Duodenal mucosa (tissue), 2 donors: ENCODE measurements around the gene NLGN1.

ENCODE experiments used
- H3K27ac ChIP-seq: one replicate; pipeline ENCODE4 v1.7.0; 2013; ENCODE audit warnings: low read depth, low read length
- H3K27me3 ChIP-seq, 2 donors: one replicate each; pipeline ENCODE4 v1.7.0; 2013; ENCODE audit warnings: low read length in 2 of 2, control low read depth in 1 of 2; ENCODE audit not compliant: insufficient read depth in 2 of 2, control insufficient read depth in 1 of 2
- H3K36me3 ChIP-seq, 2 donors: one replicate each; pipeline ENCODE4 v1.7.0; 2013; ENCODE audit warnings: low read length in 2 of 2, control low read depth in 1 of 2; ENCODE audit not compliant: insufficient read depth in 2 of 2, control insufficient read depth in 1 of 2
- H3K4me1 ChIP-seq, 2 donors: one replicate each; pipeline ENCODE4 v1.7.0; 2013; ENCODE audit warnings: low read length in 2 of 2, control low read depth in 1 of 2; ENCODE audit not compliant: insufficient read depth in 2 of 2, control insufficient read depth in 1 of 2
- H3K4me3 ChIP-seq, 2 donors: one replicate each; pipeline ENCODE4 v1.7.0; 2013; ENCODE audit warnings: low read length in 2 of 2, low read depth in 1 of 2
- H3K9ac ChIP-seq, 2 donors: one replicate each; pipeline ENCODE4 v1.7.0; 2013; ENCODE audit warnings: low read length in 2 of 2, low read depth in 1 of 2
- H3K9me3 ChIP-seq, 2 donors: one replicate each; pipeline ENCODE4 v1.7.0; 2013; ENCODE audit warnings: low read length in 2 of 2, control low read depth in 1 of 2; ENCODE audit not compliant: control insufficient read depth in 1 of 2

The NLGN1 gene

DNA sequence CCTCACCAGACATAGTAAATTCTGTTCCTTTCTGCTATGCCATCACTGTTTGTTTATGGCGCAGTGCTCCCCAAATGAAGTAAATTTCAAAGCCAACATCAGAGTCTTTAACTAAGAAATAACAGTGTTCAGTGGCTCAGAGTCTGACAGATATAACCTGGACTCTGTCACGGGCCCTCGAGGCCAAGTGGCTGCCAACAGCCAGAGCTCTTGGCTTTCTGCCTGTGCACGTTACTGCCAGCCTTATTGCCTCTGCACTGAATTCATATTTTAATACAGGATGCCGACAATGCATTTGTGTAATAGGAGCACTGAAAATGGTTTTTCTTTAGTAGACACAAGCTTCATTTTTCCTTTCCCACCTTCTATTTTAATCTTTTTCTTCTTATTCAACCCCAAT is 219.9 kb downstream of the NLGN1 start:
- Histone ChIP-seq H3K36me3 (no peaks in the 10 kb centered on the region), H3K4me1 (no peaks in the 10 kb centered on the region), H3K27me3 (no peaks in the 10 kb centered on the region), H3K27ac (no peak overlapping the region), H3K9me3 (no peaks in the 10 kb centered on the region), H3K4me3 (no peak overlapping the region), H3K9ac (no peak overlapping the region)

- H3K9ac ChIP-seq: no peak overlapping the region
- H3K27me3 ChIP-seq: no peaks in the 10 kb centered on the region
- H3K36me3 ChIP-seq: no peaks in the 10 kb centered on the region
- no peaks in the 10 kb centered on the region for H3K9me3 ChIP-seq
- no peaks in the 10 kb centered on the region for H3K4me1 ChIP-seq
- H3K27ac ChIP-seq: no peak overlapping the region
- no peak overlapping the region for H3K4me3 ChIP-seq
These were observed 220.6 kb downstream of the NLGN1 start for GRCh38 chr3:173618148-173618547.

DNA sequence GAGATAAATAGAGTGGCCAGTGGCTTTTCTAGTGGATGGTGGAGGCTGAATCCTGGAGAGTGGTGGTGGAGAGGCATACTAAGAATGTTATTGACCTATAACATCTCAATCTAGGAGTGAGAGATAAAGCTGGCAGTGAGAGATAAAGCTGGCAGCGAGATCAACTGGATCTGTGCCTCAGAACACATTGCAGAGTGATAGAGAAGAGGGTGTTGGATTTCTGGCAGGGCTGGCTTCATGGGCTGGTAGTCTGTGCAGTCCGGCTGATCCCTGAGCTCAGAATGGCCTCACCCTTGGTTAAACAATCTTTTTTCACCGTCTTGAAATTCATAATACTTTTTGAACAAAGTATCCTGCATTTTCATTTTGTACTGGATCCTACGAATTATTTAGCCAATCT is 221.2 kb downstream of the NLGN1 start:
- no peak overlapping the region for H3K27ac ChIP-seq
- no peaks in the 10 kb centered on the region for H3K4me1 ChIP-seq
- no peak overlapping the region for H3K9ac ChIP-seq
- no peak overlapping the region for H3K4me3 ChIP-seq
- H3K9me3 ChIP-seq: no peaks in the 10 kb centered on the region
- H3K36me3 ChIP-seq: no peaks in the 10 kb centered on the region
- H3K27me3 ChIP-seq: no peaks in the 10 kb centered on the region

DNA sequence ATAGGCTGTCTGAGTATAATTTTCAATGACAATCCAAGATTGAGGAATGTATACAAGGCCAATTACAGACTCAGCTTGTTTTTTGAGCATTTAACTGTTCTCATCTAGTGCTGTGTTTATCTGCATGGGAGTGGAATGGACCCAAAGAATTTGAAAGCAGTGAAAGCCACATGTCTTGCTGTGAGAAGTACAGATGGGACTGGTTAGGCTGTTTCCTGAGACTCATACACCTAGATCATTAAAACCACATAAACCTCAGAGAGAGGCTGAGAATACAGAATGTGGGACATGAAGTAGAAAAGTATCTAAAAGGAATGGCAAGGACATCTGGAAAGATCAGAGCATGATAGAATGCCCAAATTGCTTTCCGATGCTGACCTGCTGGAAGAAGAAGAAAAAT is 224.6 kb downstream of the NLGN1 start:
- Histone ChIP-seq H3K4me1 (no peaks in the 10 kb centered on the region), H3K27me3 (no peaks in the 10 kb centered on the region), H3K27ac (no peak overlapping the region), H3K9ac (no peak overlapping the region), H3K4me3 (no peak overlapping the region), H3K9me3 (no peaks in the 10 kb centered on the region), H3K36me3 (no peaks in the 10 kb centered on the region)

DNA sequence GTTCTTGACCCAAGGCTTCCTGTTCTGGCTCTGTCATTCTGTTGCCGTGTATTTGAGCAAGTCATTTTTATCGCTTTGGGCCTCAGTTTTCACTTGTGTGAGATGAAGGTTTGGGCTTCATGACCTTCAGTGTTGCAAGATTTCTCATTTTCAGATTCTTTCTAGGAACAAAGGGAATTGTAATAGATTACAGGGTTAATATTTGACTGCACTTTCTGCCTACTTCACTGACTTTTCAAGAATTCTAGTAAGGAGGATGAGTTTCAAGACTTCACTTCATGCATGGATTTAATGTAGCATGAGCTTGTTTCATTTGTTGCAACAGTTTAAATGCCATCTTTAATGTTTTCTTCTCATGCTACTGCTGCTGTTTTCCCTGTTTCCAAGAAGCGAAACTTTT is 226.5 kb downstream of the NLGN1 start:
- Histone ChIP-seq H3K4me3 (no peak overlapping the region), H3K9ac (no peak overlapping the region), H3K36me3 (no peaks in the 10 kb centered on the region), H3K27me3 (no peaks in the 10 kb centered on the region), H3K4me1 (no peaks in the 10 kb centered on the region), H3K27ac (no peak overlapping the region), H3K9me3 (no peaks in the 10 kb centered on the region)

DNA sequence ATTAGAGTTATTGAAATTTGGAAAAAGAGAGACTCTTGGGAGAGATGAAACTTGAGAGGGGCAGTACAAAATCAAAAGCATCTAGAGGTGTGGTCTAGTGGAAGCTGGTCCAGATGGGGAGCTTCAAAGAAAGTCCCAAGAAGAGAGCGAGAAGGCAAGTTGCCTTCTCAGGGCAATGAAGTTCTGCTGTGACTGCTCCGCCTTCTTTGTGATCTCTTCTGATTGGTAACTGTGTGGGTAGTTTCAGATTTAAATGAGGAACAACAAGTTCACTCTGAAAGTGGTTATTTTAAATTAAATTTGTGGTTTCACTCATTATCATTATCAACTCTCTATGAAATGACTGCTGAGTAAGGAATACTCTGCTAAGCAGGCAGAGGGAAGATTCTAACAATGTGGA is 233.3 kb downstream of the NLGN1 start:
- H3K4me1 ChIP-seq: no peaks in the 10 kb centered on the region
- H3K9me3 ChIP-seq: no peaks in the 10 kb centered on the region
- H3K9ac ChIP-seq: no peak overlapping the region
- no peaks in the 10 kb centered on the region for H3K36me3 ChIP-seq
- no peaks in the 10 kb centered on the region for H3K27me3 ChIP-seq
- H3K27ac ChIP-seq: no peak overlapping the region
- H3K4me3 ChIP-seq: no peak overlapping the region

DNA sequence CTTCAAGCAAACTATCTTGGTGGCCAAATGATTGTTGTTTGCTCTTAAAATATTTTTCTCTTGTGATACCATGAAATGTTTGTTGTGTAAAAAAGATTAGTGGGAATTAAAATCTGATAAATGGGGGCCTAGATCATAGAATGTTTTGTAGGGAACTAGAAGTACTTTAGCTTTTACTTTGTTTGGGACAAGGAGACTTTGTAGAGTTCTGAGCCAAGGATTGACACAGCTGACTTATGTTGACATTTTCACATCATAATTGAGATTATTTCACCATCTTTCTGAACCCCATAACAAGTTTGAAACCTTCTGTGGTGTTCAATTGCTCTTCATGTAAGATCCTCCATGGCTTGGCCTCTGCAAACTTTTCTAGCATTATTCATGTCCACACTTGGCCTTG is 235.4 kb downstream of the NLGN1 start:
- Histone ChIP-seq H3K4me3 (no peak overlapping the region), H3K36me3 (no peaks in the 10 kb centered on the region), H3K27me3 (no peaks in the 10 kb centered on the region), H3K9ac (no peak overlapping the region), H3K27ac (no peak overlapping the region), H3K9me3 (no peaks in the 10 kb centered on the region), H3K4me1 (no peaks in the 10 kb centered on the region)

GRCh38 chr3:173635826-173636225 is 238.3 kb downstream of the NLGN1 start:
- Histone ChIP-seq H3K27ac (no peak overlapping the region), H3K9ac (no peak overlapping the region), H3K27me3 (no peaks in the 10 kb centered on the region), H3K36me3 (no peaks in the 10 kb centered on the region), H3K4me3 (no peak overlapping the region), H3K4me1 (no peaks in the 10 kb centered on the region), H3K9me3 (no peaks in the 10 kb centered on the region)

DNA sequence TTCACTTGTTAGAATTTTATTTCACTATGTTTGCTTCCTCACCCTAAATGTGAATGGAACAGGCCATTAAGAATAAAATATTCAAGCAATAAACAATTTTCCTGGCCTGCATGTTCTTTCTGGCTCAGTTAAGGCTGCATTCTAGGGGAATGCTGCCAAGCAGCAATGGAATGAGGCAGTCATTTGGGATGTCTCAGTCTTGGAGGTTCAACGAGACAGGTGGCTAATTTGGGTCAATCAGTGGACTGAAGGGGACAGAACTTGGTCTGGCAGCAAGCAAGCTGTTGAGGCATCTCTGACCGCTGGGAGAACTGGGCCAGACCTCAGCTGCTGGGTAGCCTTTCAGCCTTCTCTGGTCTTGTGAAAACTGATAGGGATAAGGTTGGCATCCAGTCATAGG is 241.6 kb downstream of the NLGN1 start:
- Histone ChIP-seq H3K4me3 (no peak overlapping the region), H3K36me3 (no peaks in the 10 kb centered on the region), H3K9me3 (no peaks in the 10 kb centered on the region), H3K4me1 (no peaks in the 10 kb centered on the region), H3K27ac (no peak overlapping the region), H3K27me3 (no peaks in the 10 kb centered on the region), H3K9ac (no peak overlapping the region)

- no peak overlapping the region for H3K4me3 ChIP-seq
These were observed 244.2 kb downstream of the NLGN1 start for GRCh38 chr3:173641696-173642095.

More at GRCh38 chr3:173641696-173642095, 244.2 kb downstream of the NLGN1 start:
- Histone ChIP-seq H3K27ac (no peak overlapping the region), H3K9me3 (no peaks in the 10 kb centered on the region), H3K36me3 (no peaks in the 10 kb centered on the region), H3K4me1 (no peaks in the 10 kb centered on the region), H3K9ac (no peak overlapping the region), H3K27me3 (no peaks in the 10 kb centered on the region)
